CD4-positive, alpha-beta T cell treated with Interleukin-21 for 1 hour (primary cell): ENCODE measurements around the gene JPH2.
A peak's percentile ranks its signal among the peaks of the same experiment; 100 is the strongest.
"Not testable (repeated sequence)": the region's sequence is repeated elsewhere in the genome, so short reads cannot be mapped to it uniquely, and the experiment has no call there.

Experiments used
- DNase-seq: peaks from one replicate; pipeline ENCODE4 v3.0.0-alpha.2; 2020

JPH2 gene

DNA sequence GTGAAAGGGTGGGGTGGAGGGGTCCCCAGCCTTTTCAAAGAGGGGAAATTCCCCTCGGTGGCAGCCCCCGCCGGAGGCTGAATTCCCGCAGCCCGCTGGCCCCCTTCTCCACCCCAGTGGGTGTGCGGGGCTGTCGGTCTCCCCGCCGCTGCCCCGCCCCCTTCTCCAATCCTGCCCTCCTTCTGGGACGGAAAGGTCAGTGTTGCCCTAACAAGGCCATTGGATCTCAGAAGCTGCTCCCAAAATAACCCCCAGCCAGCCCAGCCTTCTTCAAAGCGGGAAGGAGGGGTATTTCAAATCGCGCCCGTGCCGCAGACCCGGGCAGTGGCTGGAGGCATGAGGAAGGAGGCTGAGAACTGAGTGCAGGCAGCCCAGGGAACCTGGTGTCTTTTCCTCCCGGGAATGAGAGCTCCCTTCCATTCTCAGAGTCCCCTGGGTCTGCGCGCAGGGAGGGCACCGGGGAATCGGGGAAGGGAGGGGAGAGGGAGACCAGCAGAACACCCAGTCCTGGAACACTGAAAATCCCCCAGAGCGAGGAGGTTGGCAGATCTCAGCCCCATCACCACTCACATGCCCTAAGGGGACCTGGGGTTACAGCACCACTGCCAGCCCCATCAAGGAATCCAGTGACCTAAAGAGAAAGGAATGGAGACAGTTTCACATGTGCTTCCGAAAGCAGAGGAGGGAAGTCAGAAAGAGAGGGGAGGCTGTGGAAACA lies at the start of gene JPH2:
TSS of gene JPH2 (minus strand) at position 135 of the 718 bp plus-strand sequence. CDS start 483 bp downstream, outside the sequence.
- no peak for DNase-seq

- DNase-seq: no peak
Measured at GRCh38 chr20:44235702-44236101, 48.7 kb upstream of the JPH2 start.

- DNase-seq: no peak
Measured at GRCh38 chr20:44234566-44235317, 47.8 kb upstream of the JPH2 start.

DNA sequence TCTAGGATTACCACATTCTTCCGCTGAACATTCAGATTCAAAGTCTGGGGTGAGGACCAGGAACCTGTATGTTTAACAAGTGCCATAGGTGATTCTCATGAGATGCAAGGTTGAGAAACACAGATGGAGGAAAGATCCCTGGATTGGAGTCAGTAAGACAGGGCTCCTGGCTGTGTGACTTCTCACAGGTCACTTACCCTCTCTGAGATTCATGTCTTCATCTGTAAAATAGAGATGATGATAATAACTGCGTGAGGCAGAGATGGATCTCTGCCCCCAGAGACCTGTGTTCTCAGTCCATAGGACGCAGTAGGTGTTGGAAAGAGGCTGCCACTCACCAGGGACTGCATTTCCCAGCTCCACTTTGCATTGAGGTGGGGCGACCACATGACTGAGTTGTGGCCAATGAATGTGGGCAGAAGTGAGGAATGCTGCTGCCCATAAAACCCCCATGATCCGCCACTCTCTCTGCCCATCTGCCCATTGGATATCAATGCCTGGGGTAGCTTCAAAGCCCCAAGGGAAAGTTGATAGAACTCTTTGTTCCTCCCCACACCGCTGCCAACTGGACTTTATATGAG lies 46.5 kb upstream of the JPH2 start:
- no peak for DNase-seq

DNA sequence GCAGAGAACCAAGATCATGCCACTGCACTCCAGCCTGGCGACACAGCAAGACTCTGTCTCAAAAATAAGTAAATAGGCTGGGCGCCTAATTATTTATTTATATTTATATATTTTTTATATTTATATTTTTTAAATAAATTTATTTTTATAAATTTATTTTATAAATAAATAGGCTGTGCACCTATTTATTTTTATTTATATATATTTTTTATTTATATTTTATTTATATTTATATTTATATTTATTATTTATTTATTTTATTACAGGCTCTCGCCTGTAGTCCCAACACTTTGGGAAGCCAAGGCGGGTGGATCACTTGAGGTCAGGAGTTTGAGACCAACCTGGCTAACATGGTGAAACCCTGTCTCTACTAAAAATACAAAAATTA lies 45.5 kb upstream of the JPH2 start:
- not testable (repeated sequence) for DNase-seq

- DNase-seq: no peak
Measured at GRCh38 chr20:44231713-44232468, 44.9 kb upstream of the JPH2 start.

GRCh38 chr20:44231193-44231592 lies 44.2 kb upstream of the JPH2 start:
- DNase-seq: no peak

GRCh38 chr20:44228465-44229258 lies 41.7 kb upstream of the JPH2 start:
- DNase-seq: no peak

DNA sequence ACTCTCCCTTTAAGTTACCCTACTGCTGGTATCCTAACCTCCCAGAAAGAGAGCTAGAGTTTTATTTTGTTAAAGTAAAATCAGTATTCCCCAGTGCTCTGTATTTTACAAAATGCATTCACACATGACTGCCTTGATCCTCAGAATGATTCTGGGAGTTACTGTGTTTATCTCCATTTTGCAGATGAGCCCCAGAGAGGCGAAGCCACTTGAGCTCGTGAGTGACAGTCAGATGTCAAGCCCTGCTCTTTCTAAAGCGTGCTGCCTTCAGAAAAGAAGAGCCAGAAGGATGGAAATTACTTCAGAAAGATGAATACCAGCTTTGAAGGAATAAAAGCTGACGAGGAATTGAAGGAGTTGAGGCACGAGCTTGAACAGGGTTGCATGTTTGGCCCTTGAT lies 37.6 kb upstream of the JPH2 start:
- DNase-seq: no peak

DNA sequence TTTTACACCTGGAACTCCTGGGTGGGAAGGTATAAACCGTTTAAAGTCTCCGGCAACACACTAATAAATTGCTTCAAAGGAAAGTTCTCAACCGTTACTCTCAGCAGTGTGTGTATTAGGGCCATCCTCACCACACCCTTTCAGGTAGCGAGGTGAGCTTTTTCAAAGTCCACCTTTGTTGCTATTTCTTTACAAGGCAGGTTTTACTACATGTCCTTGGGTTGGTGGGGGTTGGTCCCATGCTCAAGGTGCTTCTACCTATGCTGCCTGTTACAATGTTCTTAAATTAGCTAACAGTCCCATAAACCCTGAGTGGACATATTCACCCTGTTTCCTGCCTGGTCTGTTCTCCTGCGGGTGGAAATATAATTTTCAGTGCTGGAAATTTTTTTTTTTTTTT lies 36.7 kb upstream of the JPH2 start:
- no peak for DNase-seq

GRCh38 chr20:44222633-44223368 lies 35.8 kb upstream of the JPH2 start:
- no peak for DNase-seq

GRCh38 chr20:44222027-44222426 lies 35.0 kb upstream of the JPH2 start:
- no peak for DNase-seq

GRCh38 chr20:44221368-44221954 lies 34.5 kb upstream of the JPH2 start:
- no peak for DNase-seq

DNA sequence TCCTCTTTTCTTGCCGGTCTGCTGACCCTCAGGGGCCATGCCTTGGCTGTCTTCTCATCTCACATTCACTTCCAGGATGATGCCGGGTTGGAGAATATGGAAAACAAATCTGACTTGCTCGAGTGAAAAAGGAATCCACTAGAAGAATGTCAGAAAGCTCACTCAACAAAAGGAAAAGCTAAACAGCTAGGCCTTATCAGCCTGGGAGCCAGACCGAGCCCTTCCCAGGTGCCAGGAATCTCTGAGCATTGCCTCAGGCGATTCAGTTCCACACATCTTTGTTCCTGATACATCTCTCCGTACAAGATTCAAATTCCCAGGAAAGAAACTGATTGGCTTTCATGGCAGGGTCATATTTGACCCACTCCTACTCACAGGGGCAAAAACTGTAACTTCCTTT lies 32.8 kb upstream of the JPH2 start:
- no peak for DNase-seq

GRCh38 chr20:44219170-44219730 lies 32.3 kb upstream of the JPH2 start:
- DNase-seq: peak; percentile 42

- peak; percentile 42 for DNase-seq
Measured at GRCh38 chr20:44218446-44218845, 31.5 kb upstream of the JPH2 start.

DNA sequence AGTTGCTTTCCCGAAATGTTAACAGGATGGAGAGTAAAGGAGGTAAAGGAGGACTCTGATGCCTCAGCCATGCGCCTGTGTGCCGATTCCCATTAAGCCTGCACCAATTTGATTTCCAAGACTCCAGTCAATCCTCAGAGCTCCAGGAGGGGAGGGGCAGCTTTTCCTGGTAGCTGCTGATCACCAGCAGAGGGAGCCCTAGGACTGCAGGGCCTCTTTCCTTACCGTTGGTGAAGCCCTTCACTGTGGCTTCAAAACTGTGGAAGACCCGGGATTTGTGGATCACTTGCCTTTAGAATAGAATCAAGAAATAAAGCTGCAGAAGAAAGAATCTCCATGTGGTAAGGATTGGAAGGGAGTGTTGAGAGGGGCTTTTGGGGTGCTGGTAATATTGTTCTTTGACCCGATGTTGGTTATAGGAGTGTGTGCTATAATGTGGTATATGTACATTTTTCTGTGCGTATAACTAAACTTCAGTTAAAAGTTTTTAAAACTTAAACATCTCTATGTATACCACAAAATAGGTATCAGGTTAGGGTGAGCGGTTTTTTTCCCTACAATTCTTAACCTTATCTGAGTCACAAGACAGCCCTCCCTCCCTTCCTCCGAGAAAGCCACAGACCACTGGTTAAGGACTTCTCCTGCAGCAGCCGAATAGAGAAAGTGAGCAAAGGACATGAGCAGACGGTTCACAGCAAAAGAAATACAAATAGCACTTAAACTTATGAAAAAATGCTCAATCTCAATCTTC lies 30.5 kb upstream of the JPH2 start:
- peak; percentile 76 for DNase-seq

- DNase-seq: peak; percentile 80
Measured at GRCh38 chr20:44215125-44215524, 28.1 kb upstream of the JPH2 start.

GRCh38 chr20:44212792-44213191 lies 25.8 kb upstream of the JPH2 start:
- DNase-seq: no peak
